Stimulated activated naive B cell treated with anti-CD40 and anti-IgM and Interleukin-4, amounts not matched to agents 10 μg/mL and 1 μg/mL and 100 μg/mL, for 72 hours (primary cell): ENCODE results near the gene UMODL1.

ENCODE experiments used
- ATAC-seq, 2 donors: fragments of 150-1000 bp; cut with Tn5 transposase; replicated peaks; 2 replicates each; pipeline ENCODE4 v1.10.0; 2021; ENCODE audit warnings: moderate library complexity in 1 of 2
- DNase-seq: peaks from one replicate; pipeline ENCODE4 v3.0.0; 2021
- H3K27ac Mint-ChIP-seq: one replicate; pipeline ENCODE4 v1.8.0; 2022; ENCODE audit warnings: mild to moderate bottlenecking, mixed read lengths
- H3K27me3 Mint-ChIP-seq, 2 donors: one replicate each; pipeline ENCODE4 v1.8.0; 2022; ENCODE audit warnings: mixed read lengths in 2 of 2
- H3K36me3 Mint-ChIP-seq, 2 donors: one replicate each; pipeline ENCODE4 v1.8.0; 2022; ENCODE audit warnings: mixed read lengths in 2 of 2, mild to moderate bottlenecking in 1 of 2
- H3K4me1 Mint-ChIP-seq, 2 donors: one replicate each; pipeline ENCODE4 v1.8.0; 2022; ENCODE audit warnings: mixed read lengths in 2 of 2, mild to moderate bottlenecking in 1 of 2
- H3K4me3 Mint-ChIP-seq, 2 donors: one replicate each; pipeline ENCODE4 v1.8.0; 2022; ENCODE audit warnings: mild to moderate bottlenecking in 2 of 2, mixed read lengths in 2 of 2, moderate library complexity in 1 of 2
- H3K9me3 Mint-ChIP-seq, 2 donors: one replicate each; pipeline ENCODE4 v1.8.0; 2022; ENCODE audit warnings: mixed read lengths in 2 of 2, mild to moderate bottlenecking in 1 of 2

UMODL1 gene

DNA sequence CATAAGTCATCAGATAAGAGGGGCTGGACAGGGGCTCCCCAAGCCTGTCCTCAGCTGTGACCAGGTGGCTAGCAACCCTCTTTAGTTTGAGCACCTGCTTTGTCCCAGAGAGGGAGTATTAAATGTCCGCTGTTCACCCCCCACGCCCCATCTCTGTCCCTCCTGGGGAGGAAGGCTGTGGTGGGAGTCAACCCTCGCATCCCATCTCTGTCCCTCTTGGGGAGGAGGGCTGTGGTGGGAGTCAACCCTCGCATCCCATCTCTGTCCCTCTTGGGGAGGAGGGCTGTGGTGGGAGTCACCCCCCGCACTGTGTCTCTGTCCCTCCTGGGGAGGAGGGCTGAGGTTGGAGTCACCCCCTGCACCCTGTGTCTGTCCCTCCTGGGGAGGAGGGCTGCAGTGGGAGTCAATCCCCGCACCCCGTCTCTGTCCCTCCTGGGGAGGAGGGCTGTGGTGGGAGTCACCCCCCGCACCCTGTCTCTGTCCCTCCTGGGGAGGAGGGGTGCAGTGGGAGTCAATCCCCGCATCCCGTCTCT, 75.2 kb downstream of the UMODL1 start:
- Mint-ChIP-seq H3K36me3 (no peaks in the 10 kb centered on the region), H3K9me3 (no peaks in the 10 kb centered on the region), H3K27me3 (peaks cover 6 to 10% of the 10 kb centered on the region in 2 donors), H3K27ac (peak overlapping the region; percentile 56), H3K4me3 (no peak overlapping the region), H3K4me1 (peaks cover 9 to 10% of the 10 kb centered on the region in 2 donors)
- DNase-seq (no peak), ATAC-seq (no peak)

DNA sequence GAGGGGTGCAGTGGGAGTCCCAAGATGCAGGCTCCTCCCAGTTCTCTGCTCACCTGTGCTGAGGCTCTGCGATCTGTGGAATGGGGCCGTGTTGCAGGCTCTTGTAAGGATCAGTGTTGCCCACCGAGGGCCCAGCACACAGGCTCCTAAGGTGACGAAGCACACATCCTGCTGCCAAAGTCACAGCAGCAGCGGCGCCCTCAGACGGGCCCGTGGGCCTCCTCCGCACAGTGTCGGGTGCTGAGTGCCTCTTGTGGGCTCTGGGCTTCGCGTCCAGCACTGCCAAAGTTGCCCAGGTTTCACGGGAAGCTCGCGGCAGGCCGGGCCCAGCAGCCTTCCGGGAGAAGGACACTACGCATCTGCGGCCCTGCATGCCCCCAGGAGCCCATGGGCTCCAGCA, 75.7 kb downstream of the UMODL1 start:
- DNase-seq = no peak
- Mint-ChIP-seq H3K27me3 (peaks cover 6 to 10% of the 10 kb centered on the region in 2 donors), H3K27ac (no peak overlapping the region), H3K4me3 (no peak overlapping the region), H3K9me3 (no peaks in the 10 kb centered on the region), H3K36me3 (no peaks in the 10 kb centered on the region), H3K4me1 (peaks cover 9 to 10% of the 10 kb centered on the region in 2 donors)
- no peak for ATAC-seq

DNA sequence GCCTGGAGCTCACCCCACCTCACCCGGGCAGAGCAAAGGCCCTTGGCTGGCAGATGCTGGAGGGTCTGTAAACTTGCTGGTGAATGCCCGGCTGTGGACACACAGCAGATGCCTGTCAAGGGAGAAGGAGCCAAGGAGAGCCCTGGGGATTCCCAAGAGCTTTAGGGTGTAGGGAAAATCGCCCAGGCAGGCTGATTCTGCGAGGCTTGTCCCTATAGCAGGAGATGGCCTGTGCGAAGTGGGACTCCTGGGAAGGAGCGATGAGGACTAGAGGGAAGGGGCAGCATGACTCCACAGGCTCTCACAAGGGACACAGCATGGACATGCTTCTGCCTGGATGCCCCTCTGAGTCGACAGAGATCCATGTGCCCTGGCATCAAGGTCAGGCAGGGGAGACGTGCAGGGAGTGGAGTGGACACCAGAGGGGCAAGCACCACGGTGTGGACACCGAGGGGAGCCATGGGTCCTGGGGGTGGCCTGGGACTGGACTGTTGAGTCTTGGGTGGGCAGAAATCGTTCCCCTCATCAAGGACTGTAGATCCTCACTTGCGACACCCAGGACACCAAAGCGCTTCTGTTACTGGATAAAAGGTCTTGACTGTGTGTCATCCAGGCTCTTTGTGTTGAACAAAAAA, 76.4 kb downstream of the UMODL1 start:
- Mint-ChIP-seq H3K27me3 (peaks cover 7 to 10% of the 10 kb centered on the region in 2 donors), H3K9me3 (no peaks in the 10 kb centered on the region), H3K36me3 (no peaks in the 10 kb centered on the region), H3K4me3 (no peak overlapping the region), H3K27ac (no peak overlapping the region), H3K4me1 (peaks cover 9 to 10% of the 10 kb centered on the region in 2 donors)
- no peak for DNase-seq
- no peak for ATAC-seq

GRCh38 chr21:42148097-42148496, 77.0 kb downstream of the UMODL1 start:
- no peak overlapping the region for H3K27ac Mint-ChIP-seq

DNA sequence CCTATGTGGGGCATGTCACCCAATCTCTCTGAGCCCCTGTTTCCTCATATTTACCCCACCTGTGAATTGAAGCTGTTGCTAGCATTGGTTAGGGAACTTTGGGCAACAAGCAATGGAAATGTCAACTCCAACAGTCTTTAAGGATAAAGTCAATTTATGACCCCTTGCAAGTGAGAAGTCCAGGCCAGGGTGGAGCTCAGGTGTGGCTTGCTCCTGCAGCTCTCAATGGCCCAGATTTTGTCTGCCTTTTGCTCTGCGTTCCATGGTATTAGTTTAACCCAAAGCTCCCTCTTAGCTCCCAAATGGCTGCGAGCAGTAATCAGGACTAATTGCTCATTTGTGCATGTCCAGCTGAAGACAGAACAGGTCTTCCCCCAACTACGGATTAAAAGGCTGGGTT, 77.5 kb downstream of the UMODL1 start:
- Mint-ChIP-seq H3K27me3 (peaks cover 13 to 18% of the 10 kb centered on the region in 2 donors), H3K27ac (no peak overlapping the region), H3K4me1 (peaks cover 9 to 10% of the 10 kb centered on the region in 2 donors), H3K9me3 (no peaks in the 10 kb centered on the region), H3K36me3 (no peaks in the 10 kb centered on the region), H3K4me3 (no peak overlapping the region)
- DNase-seq (no peak), ATAC-seq (no peak)

More at GRCh38 chr21:42148097-42148496, 77.0 kb downstream of the UMODL1 start:
- DNase-seq (no peak), ATAC-seq (peak in 1 of 2 donors; percentile 44)
- Mint-ChIP-seq H3K9me3 (no peaks in the 10 kb centered on the region), H3K36me3 (no peaks in the 10 kb centered on the region), H3K4me3 (no peak overlapping the region), H3K27me3 (peaks cover 10 to 13% of the 10 kb centered on the region in 2 donors), H3K4me1 (peaks cover 9 to 10% of the 10 kb centered on the region in 2 donors)

- H3K9me3 Mint-ChIP-seq = no peaks in the 10 kb centered on the region
- no peak for ATAC-seq
- peaks cover 7 to 10% of the 10 kb centered on the region in 2 donors for H3K4me1 Mint-ChIP-seq
- H3K4me3 Mint-ChIP-seq = no peak overlapping the region
- H3K27ac Mint-ChIP-seq = no peak overlapping the region
- DNase-seq = no peak
- H3K36me3 Mint-ChIP-seq = no peaks in the 10 kb centered on the region
- peaks cover 10 to 20% of the 10 kb centered on the region in 2 donors for H3K27me3 Mint-ChIP-seq
These were observed 78.7 kb downstream of the UMODL1 start for GRCh38 chr21:42149656-42150473.

DNA sequence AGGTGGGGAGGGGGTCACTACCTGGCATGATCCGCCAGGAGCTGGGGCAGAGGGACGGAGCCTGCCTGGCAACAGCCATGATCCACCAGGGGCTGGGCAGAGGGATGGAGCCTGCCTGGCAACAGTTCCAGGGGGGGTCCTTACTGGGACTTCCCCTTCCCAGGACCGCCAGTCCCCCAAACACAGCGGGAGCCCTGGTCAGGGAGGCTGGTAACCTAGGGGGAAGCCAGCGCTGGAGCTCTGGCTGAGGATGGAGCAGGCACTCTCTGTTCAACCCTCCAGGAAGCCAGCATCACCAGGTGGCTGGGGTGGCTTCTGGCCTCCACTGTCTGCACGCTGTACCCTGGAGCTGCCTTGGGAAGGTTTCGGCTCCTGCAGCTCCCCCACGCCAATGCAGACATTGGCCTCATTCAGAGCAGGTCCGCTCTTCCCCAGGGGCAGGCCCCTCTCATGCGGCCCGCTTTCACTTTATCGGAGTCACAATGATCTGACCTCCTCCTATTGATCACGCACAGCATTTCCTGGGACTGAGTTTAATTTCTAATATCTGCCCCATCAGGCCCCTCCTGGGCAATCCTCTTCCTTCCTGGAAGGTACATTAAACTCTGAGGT, 79.5 kb downstream of the UMODL1 start:
- H3K4me1 Mint-ChIP-seq = peaks cover 3% of the 10 kb centered on the region in 2 donors
- H3K9me3 Mint-ChIP-seq = no peaks in the 10 kb centered on the region
- no peaks in the 10 kb centered on the region for H3K36me3 Mint-ChIP-seq
- ATAC-seq (no peak), DNase-seq (no peak)
- H3K27ac Mint-ChIP-seq = no peak overlapping the region
- H3K27me3 Mint-ChIP-seq = peaks cover 15 to 28% of the 10 kb centered on the region in 2 donors
- H3K4me3 Mint-ChIP-seq = no peak overlapping the region

GRCh38 chr21:42151148-42151947, 80.2 kb downstream of the UMODL1 start:
- peaks cover 20 to 35% of the 10 kb centered on the region in 2 donors for H3K27me3 Mint-ChIP-seq
- H3K4me1 Mint-ChIP-seq = no peaks in the 10 kb centered on the region
- DNase-seq = no peak
- H3K9me3 Mint-ChIP-seq = no peaks in the 10 kb centered on the region
- no peak overlapping the region for H3K27ac Mint-ChIP-seq
- no peaks in the 10 kb centered on the region for H3K36me3 Mint-ChIP-seq
- H3K4me3 Mint-ChIP-seq = no peak overlapping the region
- ATAC-seq = no peak

GRCh38 chr21:42151948-42152220, 80.8 kb downstream of the UMODL1 start:
- no peaks in the 10 kb centered on the region for H3K9me3 Mint-ChIP-seq
- H3K27ac Mint-ChIP-seq = no peak overlapping the region
- H3K4me1 Mint-ChIP-seq = no peaks in the 10 kb centered on the region
- ATAC-seq (no peak), DNase-seq (no peak)
- H3K27me3 Mint-ChIP-seq = peaks cover 18 to 35% of the 10 kb centered on the region in 2 donors
- no peak overlapping the region for H3K4me3 Mint-ChIP-seq
- no peaks in the 10 kb centered on the region for H3K36me3 Mint-ChIP-seq

DNA sequence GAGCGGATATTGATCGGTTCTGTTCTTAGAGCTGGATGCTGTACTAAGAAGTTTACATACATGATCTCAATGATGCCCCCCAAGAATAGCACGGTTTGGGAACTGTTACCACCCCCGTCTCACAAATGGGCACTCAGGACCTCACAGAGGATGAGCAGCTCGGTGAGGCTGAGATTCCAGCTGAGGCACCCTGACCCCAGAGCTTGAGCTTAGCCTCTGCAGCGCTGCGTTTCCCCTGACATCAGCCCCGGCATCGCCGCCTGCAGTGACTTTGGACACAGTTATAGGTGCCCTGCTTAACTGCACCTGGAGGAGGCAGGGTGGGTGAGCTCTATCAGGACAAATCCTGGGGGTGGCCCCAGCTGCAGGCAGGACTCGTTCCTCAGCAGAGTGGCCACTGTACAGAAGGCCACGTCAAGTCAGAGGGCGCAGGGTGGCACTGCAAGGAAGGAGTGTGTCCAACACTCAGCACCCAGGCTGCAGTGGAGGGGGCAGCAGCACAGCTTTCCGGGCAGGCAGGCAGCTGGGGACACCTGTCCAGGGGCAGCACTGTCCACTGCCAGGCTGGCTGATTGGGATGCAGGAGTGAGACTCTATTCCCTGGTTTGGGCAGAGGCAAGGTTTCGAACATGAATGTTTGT, 82.0 kb downstream of the UMODL1 start:
- Mint-ChIP-seq H3K9me3 (no peaks in the 10 kb centered on the region), H3K4me3 (no peak overlapping the region), H3K36me3 (no peaks in the 10 kb centered on the region), H3K4me1 (no peaks in the 10 kb centered on the region), H3K27me3 (peaks cover 25 to 29% of the 10 kb centered on the region in 2 donors), H3K27ac (no peak overlapping the region)
- ATAC-seq = no peak
- DNase-seq = no peak

DNA sequence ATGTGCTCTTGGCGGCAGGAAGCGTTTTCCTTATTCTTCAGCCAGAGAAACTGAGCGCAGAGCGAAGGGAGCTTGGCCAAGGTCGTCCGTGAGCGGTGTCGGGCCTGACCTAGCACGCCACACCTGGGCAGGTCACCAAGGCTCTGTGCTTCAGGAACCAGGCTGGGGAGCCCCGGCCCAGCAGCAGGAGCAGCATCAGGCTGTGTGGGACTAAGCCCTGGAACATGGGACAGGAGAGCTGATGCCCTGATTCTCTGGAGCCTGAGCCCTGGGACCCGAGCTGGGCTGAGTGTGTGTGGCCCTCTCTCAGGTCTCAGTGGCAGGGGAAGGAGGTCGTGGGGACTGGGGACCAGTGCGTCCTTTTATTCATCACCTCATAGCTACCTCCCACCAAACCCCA, 82.6 kb downstream of the UMODL1 start:
- H3K4me3 Mint-ChIP-seq = no peak overlapping the region
- peaks cover 26 to 31% of the 10 kb centered on the region in 2 donors for H3K27me3 Mint-ChIP-seq
- no peaks in the 10 kb centered on the region for H3K9me3 Mint-ChIP-seq
- no peaks in the 10 kb centered on the region for H3K36me3 Mint-ChIP-seq
- no peak for ATAC-seq
- no peak overlapping the region for H3K27ac Mint-ChIP-seq
- no peak for DNase-seq
- no peaks in the 10 kb centered on the region for H3K4me1 Mint-ChIP-seq

GRCh38 chr21:42154237-42155044, 83.3 kb downstream of the UMODL1 start:
- H3K27ac Mint-ChIP-seq = no peak overlapping the region
- DNase-seq = no peak
- H3K4me3 Mint-ChIP-seq = no peak overlapping the region
- peaks cover 33 to 38% of the 10 kb centered on the region in 2 donors for H3K27me3 Mint-ChIP-seq
- H3K36me3 Mint-ChIP-seq = no peaks in the 10 kb centered on the region
- no peak for ATAC-seq
- no peaks in the 10 kb centered on the region for H3K9me3 Mint-ChIP-seq
- H3K4me1 Mint-ChIP-seq = peaks cover 0 to under 1% of the 10 kb centered on the region in 2 donors
